Left kidney (tissue), 2 donors: ENCODE measurements around the gene GLRA3. TPM values are rescaled to one million over a fixed set of nuclear protein-coding genes. Genes with fewer than 3 reads are reported as not detected.
"Not testable (repeated sequence)": the region's sequence is repeated elsewhere in the genome, so short reads cannot be mapped to it uniquely, and the experiment has no call there.

Source experiments
- DNase-seq: peaks from one replicate; pipeline ENCODE4 v3.0.0-alpha.2; 2013
- polyA plus RNA-seq: library from polyadenylated mRNA; unstranded; fragments of 120-200 nt; gene quantifications from one replicate; pipeline ENCODE4 v1.2.1, GENCODE V29; 2013; ENCODE audit not compliant: insufficient read length

Gene GLRA3
- polyA plus RNA-seq, 1 donor: not detected

DNA sequence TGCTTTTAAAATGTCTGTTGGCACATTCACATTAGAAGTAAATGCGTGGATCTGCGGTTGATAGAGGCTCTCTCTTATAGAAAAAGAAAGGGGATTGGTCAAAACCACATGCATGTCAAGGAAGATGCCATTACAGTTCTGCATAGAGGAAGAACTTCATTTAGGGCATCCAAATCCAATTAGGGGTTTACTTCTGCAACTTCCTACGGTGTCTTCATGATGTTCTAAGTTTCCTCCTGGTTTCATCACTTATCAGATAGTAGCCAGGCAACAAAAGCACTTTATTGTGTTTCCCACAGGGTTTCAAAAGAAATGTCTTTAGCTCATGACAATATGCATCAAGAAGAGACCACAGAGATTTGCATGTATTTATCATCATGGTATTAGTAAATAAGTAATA lies 170.8 kb downstream of the GLRA3 start:
- no peak for DNase-seq

DNA sequence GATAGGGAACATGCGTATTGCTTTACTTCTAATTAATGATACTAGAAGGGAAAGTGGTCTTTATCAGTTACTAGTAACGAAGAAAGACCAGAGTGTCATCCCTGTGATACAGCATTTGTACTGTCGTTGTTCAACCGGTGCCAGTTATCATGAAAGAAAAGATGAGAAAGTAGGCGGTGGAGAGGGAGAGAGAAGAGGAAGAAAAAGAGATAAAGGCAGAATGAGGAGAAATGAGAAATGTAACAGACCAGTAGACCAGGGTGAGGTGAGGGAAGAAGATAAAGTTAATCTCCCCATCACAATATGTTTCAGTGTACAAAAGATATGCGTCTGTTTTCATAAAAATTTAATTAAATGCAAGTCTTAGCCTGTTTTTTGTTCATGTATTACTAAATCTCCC lies 171.6 kb downstream of the GLRA3 start:
- no peak for DNase-seq

DNA sequence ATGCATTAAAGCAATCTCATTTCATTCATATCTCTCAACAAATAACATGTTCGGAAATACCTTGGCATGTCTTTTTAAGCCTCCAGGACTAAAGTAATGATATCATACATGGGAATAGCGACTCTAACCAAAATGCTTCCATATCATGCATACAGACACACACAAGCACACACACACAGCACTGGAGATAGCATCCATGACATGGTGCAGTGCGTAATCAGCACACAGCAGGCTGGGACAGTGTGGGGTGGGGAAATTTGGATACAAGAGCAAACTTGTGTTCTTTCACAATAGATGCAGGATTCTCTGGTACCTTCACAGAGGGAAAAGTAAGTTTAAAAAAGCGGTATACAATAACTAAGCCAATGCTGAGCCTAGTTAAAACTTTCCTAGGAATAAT lies 174.4 kb downstream of the GLRA3 start:
- no peak for DNase-seq

DNA sequence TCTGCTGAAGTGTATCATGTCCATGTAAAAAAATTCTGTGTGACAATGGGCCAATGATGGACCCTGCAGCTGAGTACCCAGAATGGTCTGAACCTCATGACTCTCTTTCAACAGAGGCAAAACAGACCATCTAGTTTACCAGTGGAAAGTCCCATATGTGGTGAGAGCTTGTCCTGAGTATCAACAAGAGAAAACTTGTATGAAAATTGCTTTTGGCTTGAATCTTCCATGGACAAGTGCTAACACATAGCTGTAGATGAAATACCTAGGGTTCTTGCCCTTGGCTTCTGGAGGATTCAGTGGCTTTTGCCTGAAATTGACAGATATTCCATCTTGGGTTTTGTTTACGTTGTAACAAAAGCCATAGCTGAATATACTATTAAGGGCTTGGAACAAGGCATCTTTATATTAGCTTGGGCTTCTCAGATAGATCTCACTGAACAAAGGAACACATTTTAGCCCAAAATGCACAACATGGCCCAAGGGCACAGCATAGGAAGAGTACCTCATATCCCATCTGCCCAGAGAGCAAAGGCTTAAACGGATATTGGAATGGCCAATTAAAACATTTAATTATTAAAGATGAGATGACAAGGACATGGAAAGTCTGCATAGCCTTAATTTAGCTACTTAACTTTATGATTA lies 178.2 kb downstream of the GLRA3 start:
- DNase-seq: no peak

DNA sequence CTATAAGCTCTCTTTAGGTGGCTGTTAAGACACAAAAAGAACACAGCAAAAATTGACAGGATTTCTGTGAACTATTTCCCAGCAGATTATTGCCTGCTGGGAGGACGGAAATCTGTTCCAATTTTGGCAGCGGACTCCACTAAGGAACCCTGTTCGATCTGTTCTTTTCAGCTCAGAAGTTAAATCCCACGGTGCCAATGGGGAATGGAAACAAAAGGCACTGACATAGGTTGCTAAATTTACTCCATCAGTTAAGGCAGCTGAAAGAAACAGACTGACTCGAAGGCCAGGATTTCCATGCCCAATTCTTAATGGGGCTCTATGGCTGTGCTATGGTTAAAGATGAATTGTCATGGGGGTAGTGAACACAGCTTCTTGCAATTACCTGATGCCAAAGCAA lies 180.2 kb downstream of the GLRA3 start:
- no peak for DNase-seq

DNA sequence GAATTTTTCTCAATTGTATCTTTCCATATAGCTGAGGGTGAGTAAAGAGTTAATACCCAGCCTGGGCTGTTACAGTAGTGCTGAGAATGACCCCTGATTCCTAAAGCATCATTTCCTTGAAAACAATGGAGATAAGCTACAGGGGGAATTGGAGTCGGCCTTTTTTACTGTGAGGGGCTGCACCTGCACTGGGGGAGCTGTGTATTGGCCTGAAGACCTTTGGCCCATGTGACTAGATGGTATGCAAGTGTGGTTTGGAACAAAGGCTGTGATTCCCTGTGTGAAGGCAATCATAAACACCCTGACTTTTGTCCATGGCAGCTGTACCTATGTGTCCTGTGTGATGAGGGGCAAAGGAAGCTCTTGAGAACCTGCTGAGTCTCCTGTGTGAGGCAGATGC lies 182.7 kb downstream of the GLRA3 start:
- no peak for DNase-seq

DNA sequence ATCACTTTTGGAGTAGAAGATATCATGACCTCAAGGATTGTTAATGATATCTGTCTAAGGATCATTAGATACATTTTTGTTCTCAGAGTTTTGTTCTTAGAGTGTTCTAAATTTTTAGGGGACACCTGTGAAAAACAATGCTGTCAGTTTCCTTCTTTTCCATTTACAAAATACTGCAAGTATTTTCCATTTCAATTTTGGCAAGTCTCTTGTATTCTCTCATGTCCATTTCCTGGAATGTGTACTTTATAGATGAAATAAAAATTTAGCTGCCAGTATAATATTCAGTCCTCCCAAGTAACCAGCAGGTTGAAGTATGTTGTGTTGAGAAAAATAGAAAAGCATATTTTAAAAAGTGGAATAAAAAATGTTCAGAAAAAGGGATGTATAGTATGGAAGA lies 188.9 kb downstream of the GLRA3 start:
- no peak for DNase-seq

DNA sequence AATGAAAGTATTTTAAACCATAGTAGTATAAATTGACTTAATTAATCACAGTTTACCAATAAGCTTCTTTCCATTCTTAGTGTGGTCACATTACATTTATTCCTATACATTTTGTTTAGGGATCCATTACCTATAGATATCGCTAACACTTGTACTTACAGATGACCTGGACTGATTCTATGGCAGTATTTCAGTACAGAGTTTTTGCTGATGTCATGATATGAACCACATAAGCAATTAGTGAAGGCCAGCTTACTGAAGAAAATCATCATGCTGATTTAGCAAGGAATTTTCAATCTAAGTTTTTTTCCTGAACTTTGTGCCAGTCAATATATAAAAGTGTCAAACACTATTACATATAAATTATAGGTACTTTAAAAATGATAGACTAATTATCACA lies 193.3 kb downstream of the GLRA3 start:
- no peak for DNase-seq

DNA sequence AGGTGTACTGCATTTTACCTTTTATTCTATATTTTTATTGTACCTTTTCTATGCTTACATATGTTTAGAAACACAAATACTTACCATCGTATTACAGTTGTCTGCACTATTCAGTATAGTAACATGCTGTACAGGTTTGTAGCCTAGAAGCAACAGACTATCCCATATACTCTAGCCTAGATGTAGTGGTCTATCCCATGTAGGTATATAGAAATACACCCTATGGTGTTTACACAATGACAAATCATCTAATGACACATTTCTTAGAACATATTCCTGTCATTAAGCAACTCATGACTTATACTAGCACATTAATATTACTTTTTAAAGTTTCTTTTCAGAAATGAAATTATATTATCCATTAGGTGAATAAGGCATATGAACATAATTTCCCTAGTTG lies 195.6 kb downstream of the GLRA3 start:
- no peak for DNase-seq

DNA sequence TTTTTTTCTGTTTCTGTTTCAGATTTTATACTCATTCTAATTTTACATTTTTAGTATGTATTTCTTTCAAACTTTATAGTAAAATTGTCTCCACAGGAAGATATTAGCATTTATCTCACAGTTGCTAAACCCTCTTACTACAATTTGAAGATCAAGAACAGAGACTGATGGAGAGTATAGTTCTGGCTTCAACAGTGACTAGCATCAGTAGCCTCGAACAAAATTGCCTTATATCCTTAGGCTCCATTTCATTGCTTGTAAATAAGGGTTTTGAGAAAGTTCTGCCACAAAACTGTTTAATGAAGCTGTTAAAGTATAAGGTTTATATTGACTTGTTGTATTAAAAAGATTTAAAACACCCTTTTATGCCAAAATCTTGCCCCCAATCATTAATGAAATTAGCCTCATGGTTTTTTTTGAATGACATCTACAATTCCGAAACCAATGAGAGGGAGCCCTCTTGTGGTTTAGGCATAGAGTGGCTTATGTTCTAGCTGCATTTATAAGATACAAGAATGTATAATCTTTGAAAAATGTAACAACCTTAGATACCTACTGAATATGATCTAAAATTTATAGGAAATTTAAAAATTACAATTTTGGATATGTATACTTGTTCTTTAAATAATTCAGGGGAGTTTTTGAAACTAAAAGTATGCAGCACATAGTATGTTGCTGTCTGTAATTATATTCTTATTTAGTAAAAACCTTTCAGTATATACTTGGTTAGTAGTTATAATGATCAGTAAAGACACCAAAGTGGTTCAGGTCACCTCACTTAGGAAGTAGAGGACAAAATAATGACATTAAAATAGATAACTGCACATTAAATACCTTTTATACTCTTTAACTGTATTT lies 196.9 kb downstream of the GLRA3 start:
- peak; percentile 39 for DNase-seq

DNA sequence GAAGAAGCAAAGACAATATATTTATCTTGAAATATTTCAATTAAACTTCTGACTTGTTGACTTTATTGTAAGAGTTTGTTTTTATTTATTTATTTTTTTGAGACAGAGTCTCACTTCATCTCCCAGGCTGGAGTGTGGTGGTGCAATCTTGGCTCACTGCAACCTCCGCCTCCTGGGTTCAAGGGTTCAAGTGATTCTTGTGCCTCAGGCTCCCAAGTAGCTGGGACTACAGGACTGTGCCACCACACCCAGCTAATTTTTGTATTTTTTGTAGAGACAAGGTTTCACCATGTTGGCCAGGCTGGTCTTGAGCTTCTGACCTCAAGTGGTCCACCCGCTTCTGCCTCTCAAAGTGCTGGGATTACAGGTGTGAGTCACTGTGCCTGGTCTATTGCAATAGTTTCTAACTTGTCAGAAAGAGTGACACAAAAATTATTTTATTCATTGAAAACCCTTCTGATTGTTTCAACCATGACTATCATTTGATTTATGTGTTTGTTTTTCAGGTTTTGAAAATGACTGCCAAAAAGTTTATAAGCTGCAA lies 199.1 kb downstream of the GLRA3 start:
- DNase-seq: not testable (repeated sequence)

DNA sequence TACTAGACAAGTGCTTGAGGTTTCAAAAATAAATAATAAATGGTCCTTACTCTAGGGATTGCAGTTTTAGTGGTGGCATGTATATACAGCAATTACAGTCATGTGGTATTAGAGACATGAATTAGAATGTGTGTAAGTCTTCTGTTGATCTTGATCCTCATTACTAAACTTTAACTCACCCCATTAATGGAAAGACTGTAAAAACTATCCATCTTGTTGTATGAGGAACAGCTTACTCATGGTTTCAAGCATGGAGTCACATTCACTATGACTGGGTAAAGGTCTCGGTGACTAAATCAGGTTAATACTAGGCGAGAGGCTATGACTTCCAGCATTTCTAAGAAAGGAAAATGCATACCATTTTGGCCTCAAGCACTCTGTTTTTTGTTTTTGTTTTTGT lies 199.8 kb downstream of the GLRA3 start:
- DNase-seq: no peak

DNA sequence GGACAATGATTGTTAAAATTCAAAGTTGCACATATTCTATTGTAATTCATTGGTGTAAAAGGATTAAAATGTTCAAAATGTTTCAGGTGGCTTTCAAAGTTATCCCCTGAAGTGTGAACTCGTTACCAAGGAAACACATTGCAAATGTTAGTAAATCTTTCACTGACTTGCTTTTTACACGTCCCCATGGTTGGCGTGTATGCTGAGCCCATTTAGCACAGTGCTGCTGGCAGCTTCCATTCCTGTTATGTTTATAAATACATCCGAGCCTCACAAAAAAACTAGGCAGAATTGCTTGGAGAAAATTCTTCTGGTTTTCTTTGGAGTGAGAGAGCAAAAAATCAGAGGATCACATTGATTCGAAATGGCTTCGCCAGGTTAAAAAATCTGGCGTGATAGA lies 200.9 kb downstream of the GLRA3 start:
- no peak for DNase-seq

DNA sequence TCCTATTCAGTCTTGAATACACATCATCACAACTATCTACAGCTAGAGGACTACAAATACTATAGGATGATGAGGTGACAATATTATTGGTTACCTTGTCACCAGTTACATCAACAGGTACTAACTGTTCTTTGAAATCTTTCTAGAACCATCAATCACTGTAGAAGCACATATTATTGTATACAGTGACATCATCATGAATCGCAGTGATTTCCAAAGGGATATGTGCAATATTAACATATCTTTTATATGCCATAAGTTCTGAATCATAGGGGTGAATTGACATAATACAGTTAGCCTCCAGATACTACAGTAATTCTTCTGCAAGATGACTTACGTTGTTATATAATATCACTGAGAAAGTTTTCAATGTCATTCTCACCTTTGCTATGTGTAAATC lies 201.6 kb downstream of the GLRA3 start:
- DNase-seq: no peak

DNA sequence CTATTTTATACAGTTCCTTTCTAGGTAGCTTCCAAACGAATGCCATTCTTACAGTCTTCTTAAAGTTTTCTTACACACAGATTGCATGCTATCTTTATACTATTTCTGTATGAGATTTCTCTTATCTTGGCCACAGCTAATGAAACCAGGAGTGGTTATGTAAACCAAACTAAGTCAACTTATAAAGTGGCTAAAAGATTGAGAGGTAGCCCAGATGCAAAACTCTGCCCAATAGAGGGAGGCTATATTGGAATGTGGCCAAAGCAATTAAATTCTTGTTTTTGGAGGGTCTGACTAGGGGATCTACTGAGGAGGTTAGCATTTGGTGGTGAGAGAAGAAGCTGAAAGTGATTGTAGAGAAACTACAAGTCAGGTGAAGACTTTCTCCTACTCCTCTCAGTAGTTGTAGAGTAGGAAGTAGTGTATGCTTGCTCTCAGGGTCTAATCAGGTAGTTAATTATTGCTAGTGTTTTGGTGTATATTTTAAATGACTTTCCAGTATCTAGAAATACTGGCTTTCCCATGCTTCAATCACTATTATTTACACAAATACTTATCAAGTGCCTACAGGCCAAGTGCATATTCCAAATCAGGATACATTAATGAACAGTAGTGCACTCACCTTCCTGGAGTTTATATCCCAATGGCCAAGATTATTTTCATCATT lies 202.6 kb downstream of the GLRA3 start:
- DNase-seq: no peak

DNA sequence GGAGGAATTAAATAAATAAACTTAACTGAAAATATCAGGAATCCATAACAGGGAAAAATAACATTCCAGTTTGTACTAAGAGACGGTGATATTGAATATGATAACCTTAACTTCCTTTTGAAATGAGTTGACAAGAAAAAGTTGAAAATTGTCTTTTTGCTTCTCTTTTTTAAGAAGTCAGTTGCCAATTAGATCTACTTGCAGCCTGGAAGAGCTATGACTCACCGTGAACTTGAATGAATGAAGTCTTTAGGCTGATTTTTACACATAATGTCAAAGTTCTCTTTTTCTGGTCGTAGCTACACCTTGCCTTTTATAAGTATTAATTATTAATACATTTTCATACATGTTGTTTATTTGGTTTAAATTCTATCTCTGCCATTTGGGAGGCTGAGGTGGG lies 212.4 kb downstream of the GLRA3 start:
- no peak for DNase-seq

DNA sequence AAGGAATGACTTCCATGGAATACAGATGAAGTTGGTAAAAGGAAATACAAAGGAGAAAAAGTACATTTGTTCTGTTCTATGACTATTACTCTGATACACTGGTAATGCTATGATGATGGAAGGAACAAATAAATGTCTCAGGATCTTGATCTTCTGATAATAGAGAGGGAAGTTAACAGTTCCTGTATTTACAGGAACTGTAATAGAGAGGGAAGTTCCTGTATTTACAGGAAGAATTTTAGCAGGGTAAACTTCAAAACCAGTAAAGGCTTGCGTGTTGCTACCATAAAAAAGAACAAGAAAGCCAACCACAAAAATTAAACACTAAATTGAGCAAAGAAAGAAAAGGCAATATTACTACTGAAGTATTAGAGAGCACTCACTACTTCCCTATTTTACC lies 215.1 kb downstream of the GLRA3 start:
- no peak for DNase-seq

DNA sequence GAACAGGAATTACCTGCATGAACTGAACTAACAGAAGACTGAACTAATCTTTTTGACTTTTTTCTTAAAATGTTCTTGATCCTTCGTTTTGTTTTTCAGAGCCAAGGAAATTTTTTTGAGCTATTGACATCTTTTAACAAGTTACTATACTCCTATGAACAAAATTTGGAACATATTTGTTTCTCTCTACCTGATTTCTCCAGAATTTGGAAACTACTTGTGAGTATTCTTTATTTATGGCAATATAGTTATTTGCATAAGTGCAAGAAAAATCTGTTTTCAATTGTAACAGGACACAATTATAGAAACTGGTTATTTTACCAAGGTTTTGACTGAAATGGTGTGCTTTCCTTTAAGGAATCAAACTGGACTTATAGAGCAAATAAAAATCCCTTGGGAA lies 217.3 kb downstream of the GLRA3 start:
- no peak for DNase-seq

DNA sequence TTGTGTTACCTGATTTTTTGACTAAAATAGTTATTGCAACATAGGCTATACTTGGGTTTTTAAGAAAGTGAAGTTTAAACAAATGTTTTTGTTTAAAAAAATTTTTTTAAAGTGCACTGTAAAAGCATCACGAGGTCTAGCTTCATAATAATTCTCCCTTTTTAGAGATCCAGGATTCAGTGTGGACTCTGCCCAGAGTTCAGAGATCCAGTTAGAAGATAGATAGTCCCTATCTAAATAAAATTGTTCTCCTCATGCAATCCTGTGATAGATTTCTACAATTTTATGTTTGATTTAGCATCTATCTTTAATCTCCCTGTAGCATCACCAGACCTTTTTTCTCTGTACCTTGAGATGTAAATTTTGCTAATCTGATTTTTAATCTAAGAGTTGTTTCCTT lies 221.3 kb downstream of the GLRA3 start:
- no peak for DNase-seq

DNA sequence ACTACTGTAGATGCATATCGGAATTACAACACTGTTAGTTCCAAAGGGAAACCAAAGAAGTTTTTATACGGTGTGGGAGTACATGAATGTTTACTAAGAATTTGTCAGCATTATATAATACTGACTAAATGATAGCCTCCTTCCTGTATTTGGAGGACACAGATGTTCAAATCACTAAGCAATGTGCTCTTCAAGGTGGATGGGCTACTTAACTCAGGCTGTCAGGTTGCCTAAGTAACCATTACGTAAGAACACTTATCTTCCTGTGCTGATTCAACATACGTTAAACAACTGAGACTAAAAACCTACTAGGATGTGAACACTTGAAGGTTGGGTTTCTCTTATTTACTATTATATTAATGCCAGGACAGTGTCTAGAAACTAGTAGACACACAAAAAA lies 224.8 kb downstream of the GLRA3 start:
- no peak for DNase-seq

DNA sequence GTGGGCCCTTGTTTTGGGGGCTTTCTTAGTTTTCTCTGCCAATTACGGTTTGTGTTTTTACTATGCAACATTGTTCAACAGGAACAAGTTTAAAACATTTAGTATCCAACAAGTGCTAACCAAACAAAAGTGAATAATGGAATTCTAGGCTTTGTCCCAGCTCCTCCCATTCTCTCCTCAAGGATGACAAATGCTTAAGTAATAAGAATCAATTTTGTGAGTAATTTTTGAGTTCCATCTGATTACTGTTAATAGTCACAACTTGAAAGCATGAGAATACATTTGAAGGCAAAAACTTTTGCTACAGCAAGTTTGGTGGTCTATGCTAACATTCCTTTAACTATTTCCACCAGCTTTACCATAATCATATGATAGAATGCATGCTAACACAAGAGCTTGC lies 228.7 kb downstream of the GLRA3 start:
- no peak for DNase-seq

DNA sequence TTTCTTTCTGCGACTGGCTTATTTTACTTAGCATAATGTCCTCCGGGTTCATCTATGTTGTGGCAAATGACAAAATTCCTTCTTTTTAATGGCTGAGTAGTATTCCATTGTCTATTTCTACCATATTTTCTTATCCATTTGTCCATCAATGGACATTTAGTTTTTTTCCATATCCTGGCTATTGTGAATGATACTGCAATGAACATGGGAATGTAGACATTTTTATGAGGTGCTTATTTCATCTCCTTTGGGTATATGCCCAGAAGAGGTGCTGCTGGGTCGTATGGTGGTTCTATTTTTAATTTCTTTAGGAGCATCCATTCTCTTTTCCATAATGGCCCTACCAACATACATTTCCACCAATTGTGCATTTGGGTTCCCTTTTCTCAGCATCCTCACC lies 230.2 kb downstream of the GLRA3 start:
- DNase-seq: no peak

DNA sequence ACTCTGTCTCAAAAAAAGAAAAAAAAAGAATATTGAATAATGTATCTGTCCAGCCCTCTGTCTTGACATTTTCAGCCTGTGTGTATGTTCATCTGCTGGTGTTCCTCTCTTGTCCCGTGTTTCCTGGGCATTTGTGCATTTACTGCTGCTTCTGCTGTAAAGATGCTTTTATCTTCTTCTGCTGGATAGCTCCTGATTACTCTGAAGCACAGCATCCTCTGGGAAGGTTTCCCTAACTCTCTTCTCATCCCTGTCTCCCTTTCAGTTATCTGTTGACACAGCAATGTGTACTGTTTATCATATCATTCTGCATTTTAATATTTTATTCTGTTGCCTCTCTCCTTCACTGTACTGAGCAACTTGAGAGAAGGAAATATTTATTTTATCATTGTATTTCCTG lies 232.5 kb downstream of the GLRA3 start:
- no peak for DNase-seq
